Stimulated activated CD8-positive, alpha-beta memory T cell treated with anti-CD3 and anti-CD28 coated beads, Interleukin-15, amount 100 ng/mL, for 4 hours (primary cell): ENCODE measurements around the gene DEPP1.

Experiments
- DNase-seq, 2 donors: peaks; one replicate each; pipeline ENCODE4 v3.0.0-alpha.2; 2020; ENCODE audit warnings: low read depth in 2 of 2

DEPP1 gene

DNA sequence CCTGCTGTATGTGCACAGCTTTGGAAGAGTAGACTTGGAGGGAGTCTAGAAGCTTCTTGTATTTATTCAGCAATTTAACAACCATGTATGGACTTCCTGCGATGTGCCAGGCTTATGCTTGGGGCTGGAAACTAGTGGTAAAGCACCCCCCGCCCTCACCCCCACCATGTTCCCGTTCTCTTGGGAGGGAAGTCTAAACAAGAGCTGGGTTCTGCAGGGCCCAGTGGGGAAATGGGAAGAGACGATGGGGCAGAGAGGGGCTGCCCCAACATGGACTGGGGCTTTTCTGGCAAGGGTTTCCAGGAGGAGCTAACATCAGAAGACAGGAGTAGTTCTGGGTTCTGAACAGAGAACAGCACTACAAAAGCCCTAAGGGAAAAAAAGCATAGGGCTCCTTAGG, 11.0 kb downstream of the DEPP1 start:
- DNase-seq, result no peak

DNA sequence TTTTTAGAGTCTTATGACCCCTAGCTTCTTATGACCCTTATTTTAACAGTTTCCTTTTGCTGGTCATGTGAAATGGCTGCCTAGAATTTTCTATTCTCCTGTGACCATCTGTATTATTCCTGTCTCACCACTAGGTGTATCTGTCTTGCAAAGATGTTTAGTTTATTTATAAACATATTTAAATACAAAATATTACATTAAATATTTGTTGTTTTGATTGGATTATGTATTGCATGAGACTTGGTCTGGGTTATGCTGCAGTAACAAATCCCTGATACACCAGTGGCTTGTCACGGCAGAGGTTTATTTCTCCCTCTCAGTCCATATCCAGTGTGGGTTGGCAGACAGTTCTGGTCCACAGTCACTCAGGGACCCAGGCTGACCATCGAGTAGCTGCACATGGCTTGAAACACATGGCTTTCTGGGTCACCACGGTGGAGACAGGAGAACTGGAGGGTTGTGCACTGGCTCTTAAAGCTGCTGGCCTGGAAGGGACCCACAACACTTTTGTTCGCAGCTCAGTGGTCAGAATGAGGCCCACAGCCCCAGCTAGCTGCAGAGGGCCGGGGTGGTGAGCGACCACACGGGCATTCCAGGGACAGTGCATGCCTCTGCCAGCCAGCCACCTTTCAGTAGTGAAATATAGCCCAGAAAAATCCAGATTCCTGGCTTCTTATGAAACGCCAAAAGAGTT, 11.6 kb downstream of the DEPP1 start:
- no peak for DNase-seq

DNA sequence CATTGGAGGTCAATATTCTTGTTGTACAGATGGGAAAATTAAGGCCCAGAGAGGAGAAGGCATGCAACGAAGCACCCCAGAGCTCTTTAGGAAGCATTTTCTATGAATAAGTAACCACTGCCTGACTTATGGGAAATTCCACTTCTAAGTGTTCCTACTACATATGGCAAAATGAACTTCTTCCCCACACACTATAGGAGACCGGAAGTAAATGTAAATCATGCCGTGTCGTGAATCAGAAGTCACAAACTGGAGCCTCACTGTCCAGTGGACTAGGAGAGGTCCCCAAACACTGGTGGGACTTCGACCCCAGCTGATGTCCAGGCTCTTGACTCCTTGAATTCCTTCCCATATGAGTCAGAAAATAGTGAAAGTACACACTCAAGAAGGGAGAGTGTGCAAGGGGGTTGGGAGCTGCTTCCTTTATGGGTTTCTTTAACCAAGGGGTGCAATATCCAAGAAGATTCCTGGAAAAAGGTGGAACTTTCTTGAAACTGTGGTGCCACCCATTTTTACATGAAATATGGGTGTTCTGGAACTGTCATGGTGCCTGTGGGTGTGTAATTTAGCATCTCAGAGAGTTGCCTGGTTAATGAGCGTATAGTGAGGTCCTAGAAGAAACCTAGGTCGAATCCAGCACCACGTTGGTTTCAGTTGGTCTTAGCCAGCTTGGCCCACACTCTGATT, 12.3 kb downstream of the DEPP1 start:
- DNase-seq, result no peak

- DNase-seq, result no peak
Measured at GRCh38 chr10:44965651-44966097, 12.9 kb downstream of the DEPP1 start.

- DNase-seq, result no peak
Measured at GRCh38 chr10:44965104-44965503, 13.5 kb downstream of the DEPP1 start.

GRCh38 chr10:44963772-44964633, 14.6 kb downstream of the DEPP1 start:
- no peak for DNase-seq

GRCh38 chr10:44962870-44963738, 15.5 kb downstream of the DEPP1 start:
- DNase-seq, result no peak

- DNase-seq, result no peak
Measured at GRCh38 chr10:44961931-44962750, 16.5 kb downstream of the DEPP1 start.

DNA sequence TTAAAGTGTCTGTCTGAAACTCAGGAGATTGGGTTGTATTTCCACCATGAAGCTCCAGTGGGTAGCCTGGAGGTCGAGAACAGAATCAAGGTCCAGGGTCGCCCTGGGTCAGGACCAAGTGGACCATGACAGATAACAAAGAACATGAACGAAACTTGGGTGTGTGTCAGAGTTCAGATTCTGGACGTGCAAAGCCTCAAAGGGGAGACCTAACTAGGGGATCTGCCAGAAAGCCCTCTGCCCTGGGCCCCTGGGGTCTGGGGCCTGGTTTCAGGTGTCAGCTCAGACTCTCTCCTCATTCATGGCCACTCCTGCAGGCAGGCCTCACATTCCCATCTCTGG, 17.4 kb downstream of the DEPP1 start:
- DNase-seq, result no peak

DNA sequence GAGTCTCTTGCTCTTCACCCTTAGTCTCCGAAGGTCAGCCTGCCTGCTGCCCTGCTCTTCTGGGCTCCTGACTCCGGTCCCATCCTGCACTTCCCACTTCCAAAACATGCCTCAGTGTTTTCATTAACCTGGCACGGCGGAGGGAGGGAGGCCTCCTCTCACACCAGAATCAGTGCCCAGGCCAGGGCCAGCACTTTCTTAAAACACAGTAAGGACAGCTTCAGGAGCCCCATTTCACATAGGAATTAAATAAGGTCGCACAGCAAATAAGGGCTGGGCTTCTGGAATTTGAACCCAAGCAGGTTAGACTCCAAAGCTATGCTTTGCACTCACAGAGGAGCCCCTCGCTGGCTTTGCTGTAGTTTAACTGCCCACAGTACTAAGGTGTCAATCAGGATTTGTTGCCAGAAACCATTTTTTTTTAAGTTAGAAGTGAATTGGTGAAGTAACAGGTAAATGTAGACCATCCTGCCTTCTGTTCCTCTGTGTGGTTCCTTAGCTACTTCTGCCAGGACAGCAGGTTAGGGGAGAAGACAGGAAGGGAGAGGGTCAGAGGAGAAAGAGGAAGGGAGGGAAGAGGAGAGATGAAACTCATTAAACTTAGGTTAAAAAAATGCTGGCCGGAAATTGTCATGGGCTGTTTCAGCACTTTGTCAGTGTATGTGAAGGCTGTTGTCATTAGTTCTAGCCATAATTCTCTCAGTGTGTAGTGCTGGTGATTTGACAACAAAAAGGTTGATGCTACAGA, 18.0 kb downstream of the DEPP1 start:
- no peak for DNase-seq

GRCh38 chr10:44960088-44960460, 18.5 kb downstream of the DEPP1 start:
- no peak for DNase-seq

DNA sequence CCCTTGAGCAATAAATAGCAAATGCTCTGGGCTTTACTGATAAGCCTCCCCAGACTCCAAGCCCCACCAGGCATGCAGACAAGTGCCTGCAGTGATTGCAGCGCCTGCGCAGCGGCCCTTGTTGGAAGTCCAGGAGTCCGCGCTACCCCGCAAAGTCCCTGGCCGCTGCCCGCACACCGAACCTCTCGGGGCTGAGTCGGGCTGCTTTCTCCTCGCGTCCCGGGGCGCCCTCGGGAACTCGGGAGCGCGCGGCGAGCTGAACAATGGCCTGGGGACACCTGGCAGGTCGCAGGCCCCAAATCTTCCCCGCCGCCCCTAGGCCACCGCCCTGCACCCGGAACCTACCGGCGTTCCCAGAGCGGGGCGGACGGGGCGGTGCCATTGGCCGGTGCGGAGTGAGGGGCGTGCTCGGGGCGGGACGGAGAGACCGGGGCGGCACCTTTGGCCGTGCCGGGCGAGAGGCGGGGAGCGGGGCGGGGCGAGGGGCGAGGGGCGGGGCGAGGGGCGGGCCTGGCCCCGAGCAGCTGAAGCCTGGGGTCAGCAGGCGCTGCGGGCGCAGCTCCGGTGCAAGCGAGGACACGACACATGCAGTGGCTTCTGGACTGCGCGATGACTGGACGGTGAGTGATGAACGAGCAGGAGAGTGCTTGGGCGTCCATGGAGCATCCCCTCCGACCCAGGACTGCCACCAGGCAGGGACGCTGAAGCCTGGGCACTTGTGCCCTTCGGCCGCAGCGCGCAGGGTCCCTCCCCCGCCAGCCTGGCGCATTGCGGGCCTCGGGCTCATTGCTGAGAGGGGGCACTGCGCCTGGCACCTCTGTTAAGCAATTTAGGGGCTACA, 19.1 kb downstream of the DEPP1 start, which contains the start of gene RASSF4:
Gene RASSF4 (plus strand): TSS at position 556 of the 841 bp plus-strand sequence. CDS start 10,401 bp downstream, outside the sequence.
- peak; percentile 77 to 78 for DNase-seq

DNA sequence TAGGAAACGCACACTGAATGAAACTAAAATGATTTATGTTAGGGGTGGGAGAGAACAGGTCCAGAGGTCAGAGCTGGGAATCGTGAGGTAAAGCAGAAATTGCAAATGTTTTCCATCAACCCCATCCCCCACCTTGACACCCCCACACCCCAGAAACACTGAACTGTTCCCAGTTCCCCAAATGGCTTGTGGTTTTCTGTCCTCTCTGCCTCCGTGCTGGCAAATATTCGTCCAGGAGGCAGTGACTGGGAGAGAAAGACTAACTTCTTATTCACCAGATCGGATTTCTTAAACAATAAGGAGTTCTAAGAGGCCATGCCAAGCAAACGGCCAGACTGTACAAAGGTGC, 19.7 kb downstream of the DEPP1 start:
- DNase-seq, result no peak

GRCh38 chr10:44958196-44958897, 20.3 kb downstream of the DEPP1 start:
- DNase-seq, result no peak

DNA sequence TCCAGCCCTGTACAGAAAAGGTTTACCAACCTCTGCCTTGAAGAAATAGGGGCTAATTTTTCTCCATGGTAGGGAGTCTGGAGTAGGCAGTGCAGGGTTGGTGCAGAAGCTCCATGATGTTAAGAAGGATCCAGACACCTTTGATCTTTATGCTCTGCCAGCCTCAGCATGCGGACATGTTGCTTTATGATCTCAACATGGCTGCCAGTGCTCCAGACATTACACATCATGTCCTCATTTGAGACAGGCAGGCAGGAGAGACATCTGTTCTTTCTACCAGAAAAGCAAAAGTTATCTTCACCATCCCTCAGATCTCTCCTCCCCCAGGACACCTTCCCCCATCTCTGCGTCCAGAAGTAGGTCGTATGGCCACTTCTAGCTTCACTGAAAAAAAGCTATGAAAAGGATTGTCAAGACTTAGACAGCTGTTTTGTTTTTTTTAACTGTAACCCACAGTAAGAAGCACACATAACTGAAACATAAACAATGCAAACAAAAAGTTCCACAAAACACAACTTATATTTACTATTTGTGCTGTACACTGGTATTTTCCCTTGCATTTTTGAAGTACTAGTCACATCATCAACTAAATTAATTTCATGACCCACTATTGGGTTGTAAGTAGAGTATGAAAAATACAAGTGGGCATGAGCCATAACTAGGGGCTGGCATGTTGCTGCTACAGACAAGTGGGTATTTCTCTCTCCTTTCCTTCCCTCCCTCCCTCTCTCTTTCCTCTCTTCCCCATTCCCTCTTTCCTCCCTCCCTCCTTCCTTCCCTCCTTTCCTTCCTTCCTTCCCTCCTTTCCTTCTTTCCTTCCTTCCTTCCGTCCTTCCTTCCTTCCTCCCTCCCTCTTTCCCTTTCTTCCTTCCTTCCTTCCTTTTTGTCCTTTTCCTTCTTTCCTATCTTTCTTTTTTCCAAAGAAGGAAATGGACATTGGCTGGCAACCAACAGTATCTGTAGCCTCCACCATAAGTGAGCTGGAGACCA, 21.6 kb downstream of the DEPP1 start:
- DNase-seq, result no peak

- no peak for DNase-seq
Measured at GRCh38 chr10:44956226-44956625, 22.4 kb downstream of the DEPP1 start.

DNA sequence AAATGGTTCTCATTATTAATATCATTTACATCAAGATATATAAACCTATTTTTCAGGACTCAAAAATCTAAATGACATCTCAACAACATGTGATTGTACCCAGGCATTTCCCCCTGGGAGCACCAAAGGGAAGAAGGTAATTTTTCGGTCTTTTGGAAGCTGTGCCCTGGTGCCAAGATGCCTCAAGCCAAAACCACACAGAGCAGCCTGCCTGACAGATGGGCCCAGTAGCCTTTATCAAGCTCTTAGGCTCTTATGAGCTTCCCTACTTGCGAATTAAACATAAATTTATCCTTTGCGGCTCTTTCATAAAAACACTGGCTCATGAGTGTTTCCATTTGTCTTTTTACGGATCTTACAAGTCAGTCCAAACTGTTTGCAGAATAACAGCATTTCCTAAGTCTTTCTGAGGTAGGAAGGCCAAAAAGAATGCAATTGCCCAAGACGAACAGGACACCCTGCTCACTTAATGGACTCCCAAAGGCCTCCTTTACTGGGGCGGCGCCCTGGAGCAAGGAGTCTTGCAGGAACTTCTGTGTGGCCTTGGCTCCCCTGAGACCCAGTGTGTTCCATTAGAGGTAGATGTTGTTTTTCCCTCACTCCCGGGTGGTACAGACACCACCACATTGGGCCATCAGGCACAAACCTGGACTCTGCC, 23.1 kb downstream of the DEPP1 start:
- no peak for DNase-seq
